ENCODE results near the gene CTSH.

The CTSH gene

GRCh38 chr15:78987556-78988360 lies 42.9 kb upstream of the CTSH start:
- Histone ChIP-seq H3K36me3 (ENCODE audit: control insufficient read depth, insufficient read depth, low read length) (no peaks in the 10 kb centered on the region), H3K4me3 (ENCODE audit: extremely low read depth, insufficient read depth, low read length, poor library complexity, severe bottlenecking) (no peak overlapping the region), H3K9me3 (ENCODE audit: control insufficient read depth, low read length) (no peaks in the 10 kb centered on the region), H3K4me1 (ENCODE audit: control insufficient read depth, insufficient read depth, low read length, poor library complexity, severe bottlenecking) (peaks cover 24% of the 10 kb centered on the region), H3K27ac (ENCODE audit: low read depth, low read length, severe bottlenecking) (peak overlapping the region; percentile 25)
- WGBS, 2 experiments (ENCODE audit: insufficient coverage in 2 of 2) = 88 to 96% methylated on average over 5 to 8 of the region's 10 CpGs

DNA sequence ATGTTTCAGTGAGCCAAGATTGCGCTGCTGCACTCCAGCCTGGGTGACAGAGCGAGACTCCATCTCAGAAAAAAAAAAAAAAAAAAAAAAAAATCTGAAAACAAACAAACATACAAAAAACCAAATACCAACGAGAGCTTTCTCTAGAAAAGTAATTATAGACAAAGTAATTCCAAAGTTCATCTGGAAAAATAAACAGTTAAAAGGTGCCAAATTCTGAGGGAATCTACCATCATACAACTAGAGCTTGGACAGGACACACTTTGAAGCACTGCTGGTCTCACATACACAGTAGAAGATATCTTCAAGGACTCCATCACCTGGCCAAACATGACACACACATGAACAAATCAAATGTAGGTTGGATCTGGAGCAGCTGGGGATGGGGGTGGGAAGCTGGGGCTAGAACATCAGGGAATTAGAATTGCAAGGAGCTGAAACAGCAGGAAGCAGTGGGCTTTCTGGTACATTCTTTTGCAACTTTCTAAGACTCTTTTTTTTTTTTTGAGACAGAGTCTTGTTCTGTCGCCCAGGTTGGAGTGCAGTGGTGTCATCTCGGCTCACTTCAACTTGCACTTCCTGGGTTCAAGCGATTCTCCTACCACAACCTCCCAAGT lies 41.1 kb upstream of the CTSH start:
- H3K36me3 ChIP-seq (ENCODE audit: control insufficient read depth, insufficient read depth, low read length) = no peaks in the 10 kb centered on the region
- WGBS, 2 experiments (ENCODE audit: insufficient coverage in 2 of 2) = 78% methylated on average over 3 of the region's 6 CpGs; no CpG with 5 or more reads in 1 of the 2 experiments
- H3K27ac ChIP-seq (ENCODE audit: low read depth, low read length, severe bottlenecking) = no peak overlapping the region
- H3K4me3 ChIP-seq (ENCODE audit: extremely low read depth, insufficient read depth, low read length, poor library complexity, severe bottlenecking) = no peak overlapping the region
- H3K4me1 ChIP-seq (ENCODE audit: control insufficient read depth, insufficient read depth, low read length, poor library complexity, severe bottlenecking) = peaks cover 17% of the 10 kb centered on the region
- no peaks in the 10 kb centered on the region for H3K9me3 ChIP-seq (ENCODE audit: control insufficient read depth, low read length)

DNA sequence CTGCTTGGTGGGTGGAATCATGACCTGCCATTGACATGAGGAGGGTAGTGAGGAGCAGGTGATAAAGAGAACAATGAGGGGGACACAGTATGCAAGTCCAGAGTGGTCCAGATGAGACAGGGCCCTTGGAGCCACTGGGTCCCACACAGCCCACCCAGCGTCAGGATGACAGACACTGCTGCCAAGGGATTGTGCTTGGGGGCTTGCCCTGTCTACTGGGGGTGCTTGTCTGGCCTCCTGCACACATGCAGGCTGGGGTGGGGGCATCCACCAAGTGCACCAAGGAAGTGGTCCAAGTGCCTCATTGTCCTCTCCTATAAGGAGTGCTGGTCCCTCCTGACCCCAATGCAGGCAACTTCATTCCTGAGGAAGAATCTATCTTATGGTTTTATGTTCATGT lies 39.2 kb upstream of the CTSH start:
- 89 to 100% methylated on average over 1 of the region's 1 CpG for WGBS, 2 experiments (ENCODE audit: insufficient coverage in 2 of 2)
- Histone ChIP-seq H3K4me1 (ENCODE audit: control insufficient read depth, insufficient read depth, low read length, poor library complexity, severe bottlenecking) (peaks cover 14% of the 10 kb centered on the region), H3K36me3 (ENCODE audit: control insufficient read depth, insufficient read depth, low read length) (no peaks in the 10 kb centered on the region), H3K27ac (ENCODE audit: low read depth, low read length, severe bottlenecking) (no peak overlapping the region), H3K4me3 (ENCODE audit: extremely low read depth, insufficient read depth, low read length, poor library complexity, severe bottlenecking) (no peak overlapping the region), H3K9me3 (ENCODE audit: control insufficient read depth, low read length) (no peaks in the 10 kb centered on the region)

DNA sequence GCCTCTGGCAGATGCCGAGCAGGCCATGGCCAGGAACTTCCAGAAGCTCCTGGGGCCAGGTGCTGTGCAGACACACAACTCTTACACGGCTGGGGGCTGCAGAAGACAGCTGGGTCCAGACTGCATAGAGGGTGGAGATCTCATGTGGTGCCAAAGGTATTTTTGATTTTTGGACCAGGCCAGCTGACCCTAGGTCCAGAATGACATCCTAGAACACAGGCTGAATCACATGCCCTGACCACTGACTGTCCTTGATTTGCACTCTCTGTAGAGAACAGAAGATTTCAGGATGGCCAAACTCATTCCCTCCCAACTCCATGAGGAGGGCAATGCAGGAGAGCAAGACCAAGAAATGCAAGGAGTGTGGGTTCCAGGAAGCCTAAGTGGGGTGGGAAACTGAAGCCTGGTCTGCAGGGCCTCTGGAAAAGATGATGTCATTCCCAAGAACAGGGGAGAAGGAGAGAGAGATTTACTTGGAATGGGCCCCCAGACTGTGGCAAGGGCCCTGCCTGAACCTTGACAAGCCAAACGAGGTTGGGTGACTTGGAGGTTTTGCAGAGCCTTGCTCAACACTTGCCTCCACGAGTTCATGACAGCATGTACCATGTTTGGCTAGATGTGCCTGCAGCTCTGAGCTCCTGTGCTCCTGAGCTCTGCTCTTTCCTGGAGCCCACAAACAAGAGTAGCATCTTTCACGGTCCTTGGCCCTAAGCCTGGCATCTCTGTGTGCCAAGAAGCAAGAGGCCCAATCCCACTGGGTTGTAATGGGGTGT lies 38.5 kb upstream of the CTSH start:
- Histone ChIP-seq H3K9me3 (ENCODE audit: control insufficient read depth, low read length) (no peaks in the 10 kb centered on the region), H3K4me3 (ENCODE audit: extremely low read depth, insufficient read depth, low read length, poor library complexity, severe bottlenecking) (no peak overlapping the region), H3K36me3 (ENCODE audit: control insufficient read depth, insufficient read depth, low read length) (no peaks in the 10 kb centered on the region), H3K27ac (ENCODE audit: low read depth, low read length, severe bottlenecking) (no peak overlapping the region), H3K4me1 (ENCODE audit: control insufficient read depth, insufficient read depth, low read length, poor library complexity, severe bottlenecking) (peaks cover 7% of the 10 kb centered on the region)
- WGBS, 2 experiments (ENCODE audit: insufficient coverage in 2 of 2) = 88 to 89% methylated on average over 5 of the region's 5 CpGs

- Histone ChIP-seq H3K27ac (ENCODE audit: low read depth, low read length, severe bottlenecking) (no peak overlapping the region), H3K9me3 (ENCODE audit: control insufficient read depth, low read length) (no peaks in the 10 kb centered on the region), H3K4me3 (ENCODE audit: extremely low read depth, insufficient read depth, low read length, poor library complexity, severe bottlenecking) (no peak overlapping the region), H3K36me3 (ENCODE audit: control insufficient read depth, insufficient read depth, low read length) (no peaks in the 10 kb centered on the region), H3K4me1 (ENCODE audit: control insufficient read depth, insufficient read depth, low read length, poor library complexity, severe bottlenecking) (peaks cover 5% of the 10 kb centered on the region)
- 91 to 95% methylated on average over 10 of the region's 10 CpGs for WGBS, 2 experiments (ENCODE audit: insufficient coverage in 2 of 2)
Measured at GRCh38 chr15:78982736-78983135, 37.9 kb upstream of the CTSH start.

DNA sequence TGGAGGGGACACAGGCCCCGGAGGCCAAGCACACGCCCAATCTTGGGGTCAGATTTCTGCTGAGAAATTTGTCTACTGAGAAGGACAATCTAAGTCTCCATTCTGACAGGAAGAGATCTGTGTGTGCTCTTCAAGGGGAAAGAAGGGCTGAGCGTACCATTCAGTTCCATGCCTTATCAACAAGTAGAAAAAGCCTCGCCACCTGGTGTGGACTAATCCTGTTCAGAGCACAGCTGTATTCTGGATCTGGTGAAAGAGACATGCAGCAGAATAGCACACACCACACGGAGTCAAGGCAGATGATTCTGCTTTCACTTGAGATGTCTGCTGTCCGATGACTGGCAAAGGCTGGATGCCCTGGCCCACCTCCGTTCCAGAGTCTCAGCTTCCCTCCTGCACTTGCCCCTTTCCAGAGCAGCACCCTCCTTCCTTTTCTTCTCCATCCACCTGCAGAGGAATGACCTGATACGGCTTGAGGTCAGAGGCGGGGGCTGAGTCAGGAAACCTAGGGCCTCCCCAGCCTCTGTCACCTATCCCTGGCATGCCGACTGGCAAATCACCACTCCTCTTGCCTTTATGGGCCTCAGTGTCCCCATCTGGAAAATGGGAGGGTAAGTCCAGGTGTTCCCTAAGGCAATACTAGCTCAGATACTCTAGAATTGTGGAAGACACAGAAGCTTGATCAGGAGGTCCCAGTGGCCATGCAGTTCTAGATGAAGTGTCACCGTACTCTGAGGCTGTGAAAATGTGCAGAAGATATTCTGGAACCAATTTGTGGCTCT lies 36.9 kb upstream of the CTSH start:
- Histone ChIP-seq H3K27ac (ENCODE audit: low read depth, low read length, severe bottlenecking) (no peak overlapping the region), H3K36me3 (ENCODE audit: control insufficient read depth, insufficient read depth, low read length) (no peaks in the 10 kb centered on the region), H3K4me3 (ENCODE audit: extremely low read depth, insufficient read depth, low read length, poor library complexity, severe bottlenecking) (no peak overlapping the region), H3K9me3 (ENCODE audit: control insufficient read depth, low read length) (no peaks in the 10 kb centered on the region), H3K4me1 (ENCODE audit: control insufficient read depth, insufficient read depth, low read length, poor library complexity, severe bottlenecking) (peaks cover 5% of the 10 kb centered on the region)
- WGBS, 2 experiments (ENCODE audit: insufficient coverage in 2 of 2) = 94 to 95% methylated on average over 10 of the region's 11 CpGs

DNA sequence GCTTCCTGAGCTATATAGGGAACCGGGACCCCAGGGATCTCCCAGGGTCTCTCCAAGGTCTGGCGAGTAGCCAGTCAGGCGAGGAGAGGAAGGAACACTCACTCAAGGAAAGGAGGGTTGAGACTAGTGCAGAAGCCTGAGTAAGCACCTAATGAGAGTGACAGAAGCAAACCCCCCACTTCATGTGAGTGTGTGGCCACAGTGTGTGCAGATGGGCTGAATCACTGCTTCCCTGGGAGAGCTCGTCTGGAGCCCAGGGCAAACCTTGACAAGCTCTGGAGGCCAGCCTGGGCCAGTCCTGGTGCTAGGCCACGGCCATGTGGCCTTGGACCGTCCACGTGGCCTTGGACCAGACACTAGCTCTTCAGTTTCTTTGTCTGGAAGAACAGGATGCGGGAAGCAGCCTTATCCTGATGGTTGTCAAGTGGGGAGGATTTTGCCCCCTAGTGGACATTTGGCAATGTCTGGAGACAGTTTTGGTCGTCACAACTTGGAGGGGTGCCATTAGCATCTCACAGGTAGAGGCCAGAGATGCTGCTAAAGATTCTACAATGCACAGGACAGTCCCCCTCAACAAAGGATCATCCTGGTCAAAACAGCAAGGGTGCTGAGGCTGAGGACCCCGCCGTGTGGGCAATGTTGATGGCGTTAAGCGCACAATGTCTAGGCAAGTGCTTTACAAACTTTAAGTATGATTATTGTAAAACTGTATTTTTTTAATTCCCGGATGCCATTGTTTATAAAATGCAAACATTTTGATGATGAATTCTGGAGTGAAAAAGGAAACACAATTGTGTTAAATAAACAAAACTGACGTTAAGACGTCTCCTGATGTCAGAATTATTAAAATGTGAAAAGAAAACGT lies 34.8 kb upstream of the CTSH start:
- 59 to 71% methylated on average over 10 to 12 of the region's 17 CpGs for WGBS, 2 experiments (ENCODE audit: insufficient coverage in 2 of 2)
- Histone ChIP-seq H3K4me3 (ENCODE audit: extremely low read depth, insufficient read depth, low read length, poor library complexity, severe bottlenecking) (no peak overlapping the region), H3K36me3 (ENCODE audit: control insufficient read depth, insufficient read depth, low read length) (no peaks in the 10 kb centered on the region), H3K27ac (ENCODE audit: low read depth, low read length, severe bottlenecking) (no peak overlapping the region), H3K9me3 (ENCODE audit: control insufficient read depth, low read length) (no peaks in the 10 kb centered on the region), H3K4me1 (ENCODE audit: control insufficient read depth, insufficient read depth, low read length, poor library complexity, severe bottlenecking) (peaks cover 5% of the 10 kb centered on the region)

GRCh38 chr15:78978601-78979179 lies 33.8 kb upstream of the CTSH start:
- Histone ChIP-seq H3K27ac (ENCODE audit: low read depth, low read length, severe bottlenecking) (no peak overlapping the region), H3K4me3 (ENCODE audit: extremely low read depth, insufficient read depth, low read length, poor library complexity, severe bottlenecking) (no peak overlapping the region), H3K36me3 (ENCODE audit: control insufficient read depth, insufficient read depth, low read length) (no peaks in the 10 kb centered on the region), H3K9me3 (ENCODE audit: control insufficient read depth, low read length) (no peaks in the 10 kb centered on the region), H3K4me1 (ENCODE audit: control insufficient read depth, insufficient read depth, low read length, poor library complexity, severe bottlenecking) (peaks cover 5% of the 10 kb centered on the region)
- 94 to 97% methylated on average over 16 to 19 of the region's 19 CpGs for WGBS, 2 experiments (ENCODE audit: insufficient coverage in 2 of 2)

DNA sequence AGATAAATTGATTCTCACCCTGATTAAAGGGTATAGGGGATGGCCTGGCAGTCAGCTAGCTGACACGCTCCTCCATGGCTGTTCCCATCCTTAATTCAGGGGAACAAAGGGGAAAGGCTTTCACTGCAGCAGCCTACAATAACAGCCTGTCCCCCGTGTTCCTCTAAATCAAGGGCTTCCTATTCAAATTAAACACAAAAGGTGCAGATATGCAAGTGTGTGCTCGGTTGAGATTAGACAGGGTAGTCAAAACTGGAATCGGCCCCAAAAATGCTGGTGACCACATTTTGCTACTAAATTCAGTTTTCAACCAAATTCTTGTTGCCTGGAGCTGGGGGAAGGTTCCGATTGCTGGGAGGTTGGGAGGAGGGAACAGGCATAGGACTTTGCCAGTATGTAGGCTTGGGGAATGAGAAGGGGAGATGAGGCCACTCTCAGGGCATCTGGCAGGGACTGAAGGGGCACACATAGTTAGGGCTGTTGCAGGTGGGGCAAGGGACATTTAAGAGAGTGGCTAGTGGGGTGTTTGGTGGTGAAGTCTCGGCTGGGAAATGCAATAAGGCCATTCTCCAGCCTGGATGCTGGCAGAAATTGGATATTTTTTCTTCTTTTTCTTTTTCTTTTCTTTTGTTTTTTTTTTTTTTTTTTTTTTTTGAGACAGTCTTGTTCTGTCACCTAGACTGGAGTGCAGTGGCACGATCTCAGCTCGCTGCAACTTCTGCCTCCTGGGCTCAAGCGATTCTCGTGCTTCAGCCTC lies 32.9 kb upstream of the CTSH start:
- H3K4me1 ChIP-seq (ENCODE audit: control insufficient read depth, insufficient read depth, low read length, poor library complexity, severe bottlenecking) = peaks cover 5% of the 10 kb centered on the region
- H3K36me3 ChIP-seq (ENCODE audit: control insufficient read depth, insufficient read depth, low read length) = no peaks in the 10 kb centered on the region
- H3K4me3 ChIP-seq (ENCODE audit: extremely low read depth, insufficient read depth, low read length, poor library complexity, severe bottlenecking) = no peak overlapping the region
- 95 to 96% methylated on average over 3 to 7 of the region's 10 CpGs for WGBS, 2 experiments (ENCODE audit: insufficient coverage in 2 of 2)
- no peaks in the 10 kb centered on the region for H3K9me3 ChIP-seq (ENCODE audit: control insufficient read depth, low read length)
- no peak overlapping the region for H3K27ac ChIP-seq (ENCODE audit: low read depth, low read length, severe bottlenecking)
